Subcutaneous abdominal adipose tissue (tissue), 5 donors: ENCODE data around the gene SMARCC1.

Experiments
- H3K27ac ChIP-seq: one replicate; pipeline ENCODE4 v1.7.0; 2013; ENCODE audit warnings: low read depth, mild to moderate bottlenecking, inconsistent platforms, low read length, moderate library complexity
- H3K27me3 ChIP-seq, 5 donors: one replicate each; pipeline ENCODE4 v1.7.0; 2013; ENCODE audit warnings: low read length in 5 of 5, inconsistent platforms in 1 of 5; ENCODE audit not compliant: control insufficient read depth in 5 of 5, insufficient read depth in 4 of 5
- H3K36me3 ChIP-seq, 5 donors: one replicate each; pipeline ENCODE4 v1.7.0; 2013; ENCODE audit warnings: low read length in 5 of 5; ENCODE audit not compliant: control insufficient read depth in 5 of 5, insufficient read depth in 5 of 5
- H3K4me1 ChIP-seq, 5 donors: one replicate each; pipeline ENCODE4 v1.7.0; 2013; ENCODE audit warnings: low read length in 5 of 5, mild to moderate bottlenecking in 3 of 5, moderate library complexity in 1 of 5; ENCODE audit not compliant: control insufficient read depth in 5 of 5, insufficient read depth in 5 of 5
- H3K4me3 ChIP-seq, 5 donors: one replicate each; pipeline ENCODE4 v1.7.0; 2013; ENCODE audit warnings: low read length in 5 of 5, low read depth in 1 of 5
- H3K9ac ChIP-seq, 5 donors: one replicate each; pipeline ENCODE4 v1.7.0; 2013; ENCODE audit warnings: low read length in 5 of 5, mild to moderate bottlenecking in 4 of 5, moderate library complexity in 3 of 5
- H3K9me3 ChIP-seq, 5 donors: one replicate each; pipeline ENCODE4 v1.7.0; 2013; ENCODE audit warnings: low read length in 5 of 5; ENCODE audit not compliant: control insufficient read depth in 5 of 5
- donor health status: healthy.
- donor health status: healthy.
- donor health status: healthy.
- donor health status: healthy.
- donor health status: healthy.

SMARCC1 gene

GRCh38 chr3:47605652-47606051 lies 176.0 kb downstream of the SMARCC1 start:
- no peaks in the 10 kb centered on the region for H3K27me3 ChIP-seq
- peaks cover 16 to 56% (median 36%) of the 10 kb centered on the region in 5 donors for H3K36me3 ChIP-seq

GRCh38 chr3:47604145-47604544 lies 177.5 kb downstream of the SMARCC1 start:
- H3K36me3 ChIP-seq, result peaks cover 12 to 48% (median 30%) of the 10 kb centered on the region in 5 donors
- no peak overlapping the region for H3K9ac ChIP-seq
- no peaks in the 10 kb centered on the region for H3K27me3 ChIP-seq
- H3K4me3 ChIP-seq, result no peak overlapping the region
- H3K4me1 ChIP-seq, result no peaks in the 10 kb centered on the region
- H3K27ac ChIP-seq, result no peak overlapping the region
- H3K9me3 ChIP-seq, result no peaks in the 10 kb centered on the region

More at GRCh38 chr3:47605652-47606051, 176.0 kb downstream of the SMARCC1 start:
- Histone ChIP-seq H3K9ac (no peak overlapping the region), H3K9me3 (no peaks in the 10 kb centered on the region), H3K4me1 (no peaks in the 10 kb centered on the region), H3K27ac (no peak overlapping the region), H3K4me3 (no peak overlapping the region)

- Histone ChIP-seq H3K27ac (no peak overlapping the region), H3K27me3 (no peaks in the 10 kb centered on the region), H3K4me1 (no peaks in the 10 kb centered on the region), H3K9ac (no peak overlapping the region), H3K4me3 (no peak overlapping the region), H3K9me3 (no peaks in the 10 kb centered on the region), H3K36me3 (peaks cover 9 to 41% (median 24%) of the 10 kb centered on the region in 5 donors)
These were observed 178.4 kb downstream of the SMARCC1 start for GRCh38 chr3:47603332-47603731.

GRCh38 chr3:47601281-47601680 lies 180.4 kb downstream of the SMARCC1 start:
- no peaks in the 10 kb centered on the region for H3K4me1 ChIP-seq
- H3K27me3 ChIP-seq, result no peaks in the 10 kb centered on the region
- no peak overlapping the region for H3K4me3 ChIP-seq
- no peak overlapping the region for H3K9ac ChIP-seq
- H3K9me3 ChIP-seq, result no peaks in the 10 kb centered on the region
- peaks cover 7 to 30% (median 18%) of the 10 kb centered on the region in 5 donors for H3K36me3 ChIP-seq
- no peak overlapping the region for H3K27ac ChIP-seq

- Histone ChIP-seq H3K36me3 (peaks cover 13 to 32% (median 21%) of the 10 kb centered on the region in 5 donors), H3K9ac (no peak overlapping the region), H3K9me3 (no peaks in the 10 kb centered on the region), H3K27me3 (no peaks in the 10 kb centered on the region), H3K4me3 (no peak overlapping the region), H3K4me1 (no peaks in the 10 kb centered on the region), H3K27ac (no peak overlapping the region)
These were observed 186.9 kb downstream of the SMARCC1 start for GRCh38 chr3:47594792-47595191.

- no peak overlapping the region for H3K27ac ChIP-seq
- no peak overlapping the region for H3K4me3 ChIP-seq
- H3K36me3 ChIP-seq, result peaks cover 18 to 42% (median 39%) of the 10 kb centered on the region in 5 donors
- no peak overlapping the region for H3K9ac ChIP-seq
- no peaks in the 10 kb centered on the region for H3K4me1 ChIP-seq
- H3K27me3 ChIP-seq, result no peaks in the 10 kb centered on the region
- no peaks in the 10 kb centered on the region for H3K9me3 ChIP-seq
These were observed 189.5 kb downstream of the SMARCC1 start for GRCh38 chr3:47592066-47592795.

GRCh38 chr3:47590216-47590615 lies 191.5 kb downstream of the SMARCC1 start:
- Histone ChIP-seq H3K9me3 (no peaks in the 10 kb centered on the region), H3K27me3 (no peaks in the 10 kb centered on the region), H3K36me3 (peaks cover 31 to 57% (median 43%) of the 10 kb centered on the region in 5 donors), H3K4me3 (no peak overlapping the region), H3K9ac (no peak overlapping the region), H3K4me1 (peaks cover 0 to 7% (median 0%) of the 10 kb centered on the region in 5 donors), H3K27ac (no peak overlapping the region)

GRCh38 chr3:47588587-47588986 lies 193.1 kb downstream of the SMARCC1 start:
- Histone ChIP-seq H3K9ac (no peak overlapping the region), H3K36me3 (peaks cover 26 to 45% (median 36%) of the 10 kb centered on the region in 5 donors), H3K9me3 (no peaks in the 10 kb centered on the region), H3K4me3 (no peak overlapping the region), H3K27ac (no peak overlapping the region), H3K27me3 (no peaks in the 10 kb centered on the region), H3K4me1 (peaks cover 0 to 13% (median 9%) of the 10 kb centered on the region in 5 donors)

- H3K36me3 ChIP-seq, result peaks cover 26 to 45% (median 36%) of the 10 kb centered on the region in 5 donors
- H3K4me1 ChIP-seq, result peaks cover 0 to 16% (median 13%) of the 10 kb centered on the region in 5 donors
- H3K27ac ChIP-seq, result no peak overlapping the region
- H3K4me3 ChIP-seq, result no peak overlapping the region
- H3K27me3 ChIP-seq, result no peaks in the 10 kb centered on the region
- no peaks in the 10 kb centered on the region for H3K9me3 ChIP-seq
- H3K9ac ChIP-seq, result no peak overlapping the region
These were observed 193.6 kb downstream of the SMARCC1 start for GRCh38 chr3:47588053-47588452.

GRCh38 chr3:47586746-47587145 lies 194.9 kb downstream of the SMARCC1 start:
- Histone ChIP-seq H3K9me3 (no peaks in the 10 kb centered on the region), H3K4me3 (no peak overlapping the region), H3K36me3 (peaks cover 26 to 45% (median 36%) of the 10 kb centered on the region in 5 donors), H3K4me1 (peaks cover 0 to 17% (median 13%) of the 10 kb centered on the region in 5 donors), H3K9ac (no peak overlapping the region), H3K27me3 (no peaks in the 10 kb centered on the region), H3K27ac (no peak overlapping the region)
